KMS-11 (cell line): Measurements from ENCODE around the gene PRLH.

Experiments
- H2AFZ ChIP-seq: fragments of 200-600 bp; sonication (generic); 2 replicates; pipeline ENCODE4 v1.6.1; 2016; ENCODE audit warnings: antibody characterized with exemption, mixed run types, low read depth
- H3K27ac ChIP-seq: fragments of 200-600 bp; sonication (generic); 2 replicates; pipeline ENCODE4 v1.6.1; 2016; ENCODE audit warnings: mild to moderate bottlenecking, mixed run types
- H3K27me3 ChIP-seq: fragments of 200-600 bp; sonication (generic); 2 replicates; pipeline ENCODE4 v1.6.1; 2017; ENCODE audit warnings: mild to moderate bottlenecking, low read depth, mixed run types, moderate library complexity; ENCODE audit not compliant: insufficient read depth
- H3K36me3 ChIP-seq: fragments of 200-600 bp; sonication (generic); 2 replicates; pipeline ENCODE4 v1.6.1; 2017; ENCODE audit warnings: mild to moderate bottlenecking, mixed run types; ENCODE audit not compliant: insufficient read depth
- H3K4me1 ChIP-seq: fragments of 200-600 bp; sonication (generic); 2 replicates; pipeline ENCODE4 v1.6.1; 2016; ENCODE audit warnings: mild to moderate bottlenecking, low read depth, mixed run types; ENCODE audit not compliant: poor library complexity, severe bottlenecking
- H3K4me2 ChIP-seq: fragments of 200-600 bp; sonication (generic); 2 replicates; pipeline ENCODE4 v1.7.0; 2016; ENCODE audit warnings: mild to moderate bottlenecking, mixed run types
- H3K4me3 ChIP-seq: fragments of 200-600 bp; sonication (generic); IDR thresholded peaks from 2 replicates; pipeline ENCODE4 v1.6.1; 2017; ENCODE audit warnings: low read depth, low read length, mixed read lengths; ENCODE audit not compliant: insufficient read depth
- H3K79me2 ChIP-seq: fragments of 200-600 bp; sonication (generic); 2 replicates; pipeline ENCODE4 v1.6.1; 2016; ENCODE audit warnings: low read depth, mixed run types; ENCODE audit not compliant: insufficient read depth
- H3K9ac ChIP-seq: fragments of 200-600 bp; sonication (generic); 2 replicates; pipeline ENCODE4 v1.6.1; 2016; ENCODE audit warnings: mild to moderate bottlenecking, mixed run types
- H4K20me1 ChIP-seq: fragments of 200-600 bp; sonication (generic); 2 replicates; pipeline ENCODE4 v1.6.1; 2016; ENCODE audit warnings: mild to moderate bottlenecking, mixed run types; ENCODE audit not compliant: insufficient read depth
- TF ChIP-seq, protein P1 (sequence below): fragments of 200-600 bp; sonication (generic); conservative IDR thresholded peaks from 2 replicates; pipeline ENCODE4 v1.6.1; 2017; ENCODE audit warnings: low read depth, mild to moderate bottlenecking, antibody characterized with exemption, low read length, moderate library complexity, mixed read lengths

The PRLH gene

DNA sequence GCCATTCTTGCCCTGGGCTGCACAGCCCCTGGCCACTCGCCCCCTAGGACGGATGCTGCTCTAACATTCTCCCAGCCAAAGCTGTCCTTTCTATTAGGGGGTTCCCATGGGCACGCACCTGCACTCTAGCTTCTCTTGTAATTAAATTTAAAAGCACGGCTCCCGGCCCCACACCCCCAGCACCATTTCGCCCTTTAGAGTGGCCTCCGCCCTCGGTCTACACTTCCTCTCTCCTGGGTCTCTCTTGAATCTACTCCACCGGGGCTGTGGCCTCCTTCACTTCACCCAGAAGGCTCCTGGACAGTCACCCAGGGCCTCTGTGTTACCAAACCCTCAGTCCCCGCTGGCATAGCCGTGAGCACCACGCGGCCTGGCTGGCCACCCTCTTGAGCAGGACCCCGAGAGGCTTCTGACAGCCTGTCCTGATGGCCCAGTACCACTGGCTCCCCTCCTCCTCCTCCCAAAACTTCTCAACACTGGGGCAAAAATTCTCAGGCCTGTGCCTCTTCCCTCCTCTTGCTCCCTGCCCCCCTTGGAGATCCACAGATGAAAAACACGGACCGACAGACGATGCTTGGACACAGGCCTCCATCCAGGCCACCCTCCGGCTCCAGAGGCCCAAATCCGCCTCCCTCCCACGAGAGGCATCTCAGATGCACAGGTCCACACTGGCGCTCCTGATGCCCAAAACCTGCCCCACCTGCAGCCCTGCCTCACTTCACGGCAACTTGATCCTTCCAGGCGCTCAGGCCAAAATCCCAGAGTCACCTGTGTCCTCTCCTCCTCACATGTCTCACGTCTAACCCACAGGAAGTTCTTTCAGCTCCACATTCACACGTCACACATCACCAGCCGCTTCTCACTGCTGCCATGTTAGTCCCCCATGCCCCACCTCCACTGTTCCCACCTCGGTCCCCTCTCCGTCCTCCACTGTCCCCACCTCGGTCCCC, 31.1 kb downstream of the PRLH start:
- H3K4me1 ChIP-seq: no peaks in the 10 kb centered on the region

DNA sequence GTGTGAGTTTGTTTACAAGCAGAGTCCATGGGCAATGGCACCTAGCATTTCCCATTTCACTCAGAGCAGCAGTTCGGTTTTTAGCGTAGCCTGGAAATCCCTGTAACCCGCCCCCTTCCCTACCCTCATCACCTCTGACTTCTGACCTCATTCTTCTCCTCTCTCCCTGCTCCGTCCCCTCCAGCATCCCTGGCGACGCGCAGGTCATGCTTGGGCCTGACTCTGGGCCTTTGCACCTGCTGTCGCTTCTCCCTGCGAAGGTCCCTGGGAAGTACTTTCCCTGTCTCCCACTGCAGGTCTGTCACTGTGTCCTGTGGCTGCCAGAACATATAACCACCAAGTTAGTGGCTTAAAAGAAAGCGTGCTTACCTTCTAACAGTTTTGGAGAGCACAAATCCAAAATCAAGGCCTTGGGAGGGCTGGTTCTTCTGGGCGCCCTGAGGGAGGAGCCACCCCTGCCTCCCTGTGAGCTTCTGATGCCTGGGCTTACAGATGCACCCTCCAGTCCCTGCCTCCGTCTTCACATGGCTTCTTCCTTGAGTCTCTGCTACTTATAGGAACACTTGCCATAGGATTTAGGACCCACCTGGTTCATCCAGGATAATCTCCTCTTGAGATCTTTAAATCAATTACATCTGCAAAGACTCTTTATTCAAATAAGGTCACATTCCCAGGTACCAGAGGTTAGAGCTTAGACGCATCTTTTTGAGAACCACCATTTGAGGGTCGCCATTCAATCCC, 32.3 kb downstream of the PRLH start:
- Histone ChIP-seq H3K27ac (no peak overlapping the region), H3K4me1 (no peaks in the 10 kb centered on the region), H3K4me2 (no peak overlapping the region), H2AFZ (no peak overlapping the region), H3K79me2 (no peaks in the 10 kb centered on the region), H3K9ac (no peak overlapping the region), H4K20me1 (no peaks in the 10 kb centered on the region), H3K27me3 (no peaks in the 10 kb centered on the region), H3K4me3 (no peak overlapping the region), H3K36me3 (no peaks in the 10 kb centered on the region)
- TF ChIP-seq, protein P1, sequence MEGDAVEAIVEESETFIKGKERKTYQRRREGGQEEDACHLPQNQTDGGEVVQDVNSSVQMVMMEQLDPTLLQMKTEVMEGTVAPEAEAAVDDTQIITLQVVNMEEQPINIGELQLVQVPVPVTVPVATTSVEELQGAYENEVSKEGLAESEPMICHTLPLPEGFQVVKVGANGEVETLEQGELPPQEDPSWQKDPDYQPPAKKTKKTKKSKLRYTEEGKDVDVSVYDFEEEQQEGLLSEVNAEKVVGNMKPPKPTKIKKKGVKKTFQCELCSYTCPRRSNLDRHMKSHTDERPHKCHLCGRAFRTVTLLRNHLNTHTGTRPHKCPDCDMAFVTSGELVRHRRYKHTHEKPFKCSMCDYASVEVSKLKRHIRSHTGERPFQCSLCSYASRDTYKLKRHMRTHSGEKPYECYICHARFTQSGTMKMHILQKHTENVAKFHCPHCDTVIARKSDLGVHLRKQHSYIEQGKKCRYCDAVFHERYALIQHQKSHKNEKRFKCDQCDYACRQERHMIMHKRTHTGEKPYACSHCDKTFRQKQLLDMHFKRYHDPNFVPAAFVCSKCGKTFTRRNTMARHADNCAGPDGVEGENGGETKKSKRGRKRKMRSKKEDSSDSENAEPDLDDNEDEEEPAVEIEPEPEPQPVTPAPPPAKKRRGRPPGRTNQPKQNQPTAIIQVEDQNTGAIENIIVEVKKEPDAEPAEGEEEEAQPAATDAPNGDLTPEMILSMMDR: no peak

More for the DNA sequence above, 31.1 kb downstream of the PRLH start:
- H3K4me2 ChIP-seq: no peak overlapping the region
- H3K27me3 ChIP-seq: no peaks in the 10 kb centered on the region
- no peaks in the 10 kb centered on the region for H4K20me1 ChIP-seq
- H2AFZ ChIP-seq: no peak overlapping the region
- H3K4me3 ChIP-seq: no peak overlapping the region
- H3K27ac ChIP-seq: no peak overlapping the region
- no peaks in the 10 kb centered on the region for H3K36me3 ChIP-seq
- TF ChIP-seq, protein P1: no peak
- no peaks in the 10 kb centered on the region for H3K79me2 ChIP-seq
- no peak overlapping the region for H3K9ac ChIP-seq

DNA sequence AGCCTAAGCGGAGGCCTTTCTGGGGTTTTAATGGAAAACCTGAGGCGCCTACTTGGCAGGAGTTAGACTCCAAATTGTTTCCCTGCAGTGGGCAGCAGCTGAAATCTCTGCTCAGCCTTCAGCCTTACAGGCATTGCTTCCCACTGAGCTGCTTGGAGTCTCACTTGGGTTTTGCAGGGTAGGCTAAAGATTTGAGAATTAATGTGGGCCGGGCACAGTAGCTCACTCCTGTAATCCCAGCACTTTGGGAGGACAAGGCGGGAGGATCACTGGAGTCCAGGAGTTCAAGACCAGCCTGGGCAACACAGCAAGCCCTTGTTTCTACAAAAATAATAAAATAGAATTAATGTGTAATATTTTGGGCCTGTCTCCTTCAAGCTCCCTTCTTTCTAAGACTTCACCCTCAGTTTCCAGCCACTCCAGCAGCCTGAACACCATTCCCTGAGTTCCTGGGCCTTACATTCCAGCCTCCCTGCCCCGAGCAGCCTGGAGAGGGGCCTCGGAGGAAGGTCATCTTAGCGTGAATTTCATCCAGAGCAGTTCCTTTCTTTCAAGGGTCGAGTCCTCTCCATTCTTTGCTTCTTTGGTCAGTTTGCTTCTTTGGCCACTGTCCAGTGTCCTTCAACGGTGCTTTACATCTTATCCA, 33.2 kb downstream of the PRLH start:
- Histone ChIP-seq H3K4me2 (no peak overlapping the region), H3K79me2 (no peaks in the 10 kb centered on the region), H3K4me3 (no peak overlapping the region), H3K36me3 (no peaks in the 10 kb centered on the region), H3K27ac (no peak overlapping the region), H4K20me1 (no peaks in the 10 kb centered on the region), H3K4me1 (no peaks in the 10 kb centered on the region), H2AFZ (no peak overlapping the region), H3K9ac (no peak overlapping the region), H3K27me3 (no peaks in the 10 kb centered on the region)
- TF ChIP-seq, protein P1: no peak

DNA sequence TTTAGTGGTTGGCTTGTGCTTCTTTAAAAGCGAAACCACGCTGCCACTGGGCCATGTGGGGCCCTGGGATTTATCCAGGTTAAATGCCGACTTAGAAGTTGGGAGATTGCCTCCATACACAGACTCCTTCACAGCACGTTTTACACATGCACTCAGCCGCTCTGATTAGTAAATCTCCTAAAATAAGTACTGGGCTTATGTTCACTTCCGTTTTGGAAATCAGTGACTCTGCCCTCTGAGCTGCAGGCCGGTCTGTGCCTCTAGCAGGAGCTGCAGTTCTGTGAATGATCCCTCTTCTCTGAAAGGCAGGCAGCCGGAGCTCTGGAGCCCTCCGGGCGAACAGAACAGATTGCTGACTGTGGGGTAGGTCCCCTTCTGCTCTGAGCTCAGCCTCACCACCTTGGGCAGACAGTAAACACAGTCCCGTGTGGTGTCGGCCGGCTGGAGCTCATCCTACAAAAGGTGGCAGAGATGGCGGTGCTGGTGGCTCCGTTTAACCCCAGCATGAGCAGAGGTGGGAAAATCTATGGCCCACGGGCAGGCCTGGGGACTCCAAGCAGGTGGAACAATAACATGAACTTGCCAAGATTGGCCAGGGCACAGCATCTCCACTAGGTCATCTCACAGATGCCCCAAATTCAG, 34.0 kb downstream of the PRLH start:
- no peak overlapping the region for H3K4me2 ChIP-seq
- H3K4me3 ChIP-seq: no peak overlapping the region
- H2AFZ ChIP-seq: no peak overlapping the region
- no peaks in the 10 kb centered on the region for H4K20me1 ChIP-seq
- TF ChIP-seq, protein P1: no peak
- H3K27me3 ChIP-seq: no peaks in the 10 kb centered on the region
- H3K36me3 ChIP-seq: no peaks in the 10 kb centered on the region
- H3K9ac ChIP-seq: no peak overlapping the region
- H3K4me1 ChIP-seq: no peaks in the 10 kb centered on the region
- H3K79me2 ChIP-seq: no peaks in the 10 kb centered on the region
- no peak overlapping the region for H3K27ac ChIP-seq
